AG04450 (cell line): ENCODE data around the gene TFB2M. TPM values are rescaled to one million over a fixed set of nuclear protein-coding genes. Genes with fewer than 3 reads are reported as not detected.
A peak's percentile ranks its signal among the peaks of the same experiment; 100 is the strongest.

Source experiments
- CTCF ChIA-PET: fragments of 300-600, 350-600 bp; formaldehyde crosslinking; extraction: SDS; loops from one replicate; lab custom pipeline; 2022; ENCODE audit warnings: antibody characterized with exemption, inconsistent platforms; lab: Charles Lee
- POLR2A ChIA-PET: fragments of 350-600 bp; formaldehyde crosslinking; extraction: SDS; loops from one replicate; lab custom pipeline; 2021; ENCODE audit warnings: antibody characterized with exemption, inconsistent platforms; lab: Yijun Ruan, JAX
- DNase-seq: peaks from one replicate; pipeline ENCODE4 v3.0.0-alpha.2; 2011; ENCODE audit warnings: low read depth, low spot score
- H3K27ac ChIP-seq: one replicate; pipeline ENCODE4 v1.5.1; 2012; ENCODE audit warnings: low read depth, low read length, control low read depth
- H3K27me3 ChIP-seq: one replicate; pipeline ENCODE4 v1.6.0; 2012; ENCODE audit warnings: low read length; ENCODE audit not compliant: control insufficient read depth, insufficient read depth
- H3K4me3 ChIP-seq: 2 replicates; pipeline ENCODE4 v1.5.1; 2011; ENCODE audit warnings: mild to moderate bottlenecking, low read depth, low read length, control low read depth
- H3K9me3 ChIP-seq: 2 replicates; pipeline ENCODE4 v1.5.1; 2012; ENCODE audit warnings: low read length; ENCODE audit not compliant: control insufficient read depth, insufficient read depth
- polyA plus RNA-seq: library from polyadenylated mRNA; depleted of rRNA; stranded (reverse); fragments of >200 nt; gene quantifications from 2 replicates; pipeline ENCODE4 v1.2.3, GENCODE V29; 2011
- TF ChIP-seq, protein P1 (sequence below): IDR thresholded peaks from 2 replicates; pipeline ENCODE4 v1.5.1; 2011; ENCODE audit warnings: low read depth, low read length, control low read depth, inconsistent platforms

Gene TFB2M
- polyA plus RNA-seq, 1 experiment = 23.2 TPM

DNA sequence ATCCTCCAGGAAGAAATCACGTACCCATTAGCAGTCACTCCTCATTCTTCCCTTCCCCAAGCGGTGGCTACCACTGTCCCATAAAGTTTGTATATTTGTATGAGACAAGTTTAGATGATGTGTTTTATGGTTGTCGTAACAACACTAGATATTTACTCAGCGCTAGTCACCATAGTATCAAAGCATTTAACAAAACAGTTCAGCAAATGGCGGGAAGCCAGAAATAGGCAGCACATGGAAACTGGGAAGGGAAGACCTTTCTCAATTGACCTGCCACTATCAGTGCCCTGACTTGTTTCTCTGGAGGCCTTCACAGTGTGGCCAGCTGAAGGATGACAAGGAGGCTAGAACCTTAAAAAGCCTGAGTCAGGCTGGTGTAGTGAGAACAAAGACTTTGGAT, 31.3 kb upstream of the TFB2M start:
- Histone ChIP-seq H3K27me3 (no peaks in the 10 kb centered on the region), H3K9me3 (no peaks in the 10 kb centered on the region), H3K4me3 (no peak overlapping the region), H3K27ac (peak overlapping the region; percentile 63)
- ChIA-PET POLR2A (interaction anchor here (1.2 kb wide), 1 partner anchor 11 kb away, joined by 5 read pairs; no protein-coding TSS in a partner anchor), CTCF (interaction anchor here (0.6 to 1.1 kb wide), 2 partner anchors 50 to 1797 kb away, joined by 3 to 4 read pairs; no protein-coding TSS in a partner anchor)
- TF ChIP-seq, protein P1, sequence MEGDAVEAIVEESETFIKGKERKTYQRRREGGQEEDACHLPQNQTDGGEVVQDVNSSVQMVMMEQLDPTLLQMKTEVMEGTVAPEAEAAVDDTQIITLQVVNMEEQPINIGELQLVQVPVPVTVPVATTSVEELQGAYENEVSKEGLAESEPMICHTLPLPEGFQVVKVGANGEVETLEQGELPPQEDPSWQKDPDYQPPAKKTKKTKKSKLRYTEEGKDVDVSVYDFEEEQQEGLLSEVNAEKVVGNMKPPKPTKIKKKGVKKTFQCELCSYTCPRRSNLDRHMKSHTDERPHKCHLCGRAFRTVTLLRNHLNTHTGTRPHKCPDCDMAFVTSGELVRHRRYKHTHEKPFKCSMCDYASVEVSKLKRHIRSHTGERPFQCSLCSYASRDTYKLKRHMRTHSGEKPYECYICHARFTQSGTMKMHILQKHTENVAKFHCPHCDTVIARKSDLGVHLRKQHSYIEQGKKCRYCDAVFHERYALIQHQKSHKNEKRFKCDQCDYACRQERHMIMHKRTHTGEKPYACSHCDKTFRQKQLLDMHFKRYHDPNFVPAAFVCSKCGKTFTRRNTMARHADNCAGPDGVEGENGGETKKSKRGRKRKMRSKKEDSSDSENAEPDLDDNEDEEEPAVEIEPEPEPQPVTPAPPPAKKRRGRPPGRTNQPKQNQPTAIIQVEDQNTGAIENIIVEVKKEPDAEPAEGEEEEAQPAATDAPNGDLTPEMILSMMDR = no peak
- DNase-seq = peak; percentile 72

GRCh38 chr1:246595146-246595545, 29.1 kb upstream of the TFB2M start:
- H3K4me3 ChIP-seq = no peak overlapping the region
- DNase-seq = no peak
- no peaks in the 10 kb centered on the region for H3K27me3 ChIP-seq
- CTCF ChIA-PET = interaction anchor here (1.2 kb wide), 1 partner anchor 13 kb away, joined by 3 read pairs; no protein-coding TSS in a partner anchor
- H3K27ac ChIP-seq = no peak overlapping the region
- TF ChIP-seq, protein P1 = no peak
- POLR2A ChIA-PET = interaction anchor here (0.5 to 0.9 kb wide), 2 partner anchors 10 to 13 kb away, joined by 3 to 9 read pairs; no protein-coding TSS in a partner anchor
- peaks cover under 1% of the 10 kb centered on the region; the same call in 1 of the 2 replicates for H3K9me3 ChIP-seq

DNA sequence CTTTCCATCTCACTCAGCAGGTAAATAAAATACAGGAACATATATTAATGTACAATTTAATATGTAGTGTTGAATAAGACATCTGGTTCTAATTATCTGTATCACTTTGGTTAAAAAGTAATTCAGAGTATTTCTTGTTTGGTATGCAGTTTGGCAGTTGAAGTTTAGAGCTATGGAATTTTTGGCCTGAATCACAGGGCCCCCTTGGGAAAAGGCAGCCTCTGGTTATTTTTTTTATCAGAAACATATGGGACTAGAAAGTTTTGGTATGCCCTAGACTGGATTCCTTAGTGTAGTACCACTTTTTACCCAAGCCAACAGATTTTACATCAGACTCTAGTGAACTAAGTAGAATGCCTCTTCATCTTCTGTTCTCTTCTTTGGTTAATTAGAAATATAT, 26.6 kb upstream of the TFB2M start:
- H3K27ac ChIP-seq = no peak overlapping the region
- H3K27me3 ChIP-seq = no peaks in the 10 kb centered on the region
- DNase-seq = peak; percentile 88
- TF ChIP-seq, protein P1 = no peak
- POLR2A ChIA-PET = interaction anchor here (0.6 to 1.0 kb wide), 2 partner anchors 25 to 1758 kb away, joined by 3 read pairs; no protein-coding TSS in a partner anchor
- H3K4me3 ChIP-seq = no peak overlapping the region
- H3K9me3 ChIP-seq = peaks cover 4% of the 10 kb centered on the region
- CTCF ChIA-PET = no interaction called here

GRCh38 chr1:246591958-246592357, 25.9 kb upstream of the TFB2M start:
- no peak for DNase-seq
- CTCF ChIA-PET = no interaction called here
- TF ChIP-seq, protein P1 = no peak
- POLR2A ChIA-PET = no interaction called here
- no peaks in the 10 kb centered on the region for H3K27me3 ChIP-seq
- H3K9me3 ChIP-seq = peaks cover 4% of the 10 kb centered on the region
- H3K27ac ChIP-seq = no peak overlapping the region
- no peak overlapping the region for H3K4me3 ChIP-seq

GRCh38 chr1:246591504-246591903, 25.4 kb upstream of the TFB2M start:
- ChIA-PET POLR2A (no interaction called here), CTCF (no interaction called here)
- no peak overlapping the region for H3K27ac ChIP-seq

More at GRCh38 chr1:246591504-246591903, 25.4 kb upstream of the TFB2M start:
- no peak for DNase-seq
- H3K9me3 ChIP-seq = peaks cover 4% of the 10 kb centered on the region
- H3K4me3 ChIP-seq = no peak overlapping the region
- TF ChIP-seq, protein P1 = no peak
- H3K27me3 ChIP-seq = no peaks in the 10 kb centered on the region
